GM12878 (cell line): Measurements from ENCODE around the gene CMSS1. TPM values are rescaled to one million over a fixed set of nuclear protein-coding genes. Genes with fewer than 3 reads are reported as not detected.

Experiments used
- ATAC-seq: fragments of 200-7000 bp; cut with Tn5 transposase; 3 replicates; pipeline ENCODE4 v1.9.1; 2020; ENCODE audit warnings: mild to moderate bottlenecking, moderate library complexity
- BruUV-seq: library from RNA; stranded (reverse); fragments of 400-500 nt; replicated peaks from 2 replicates; lab custom pipeline; 2021; lab: Mats Ljungman, UMichigan
- CTCF ChIA-PET: fragments of 300-600 bp; sonication (Branson Sonifier 250); formaldehyde crosslinking; extraction: SDS; loops from one replicate; lab custom pipeline; 2021; ENCODE audit warnings: inconsistent platforms; lab: Yijun Ruan, JAX
- POLR2A ChIA-PET: fragments of 350-600 bp; formaldehyde crosslinking; extraction: SDS; loops from one replicate; lab custom pipeline; 2021; ENCODE audit warnings: inconsistent platforms; lab: Charles Lee
- RAD21 ChIA-PET: fragments of 300-600 bp; sonication (Branson Sonifier 250); formaldehyde crosslinking; loops from one replicate; lab custom pipeline; 2023; ENCODE audit warnings: antibody characterized with exemption; ENCODE audit not compliant: unreplicated experiment; lab: Charles Lee
- SMC1A ChIA-PET: fragments of 300-600 bp; sonication (Branson Sonifier 250); formaldehyde crosslinking; loops from one replicate; lab custom pipeline; 2023; ENCODE audit not compliant: unreplicated experiment, uncharacterized antibody; lab: Charles Lee
- DNase-seq: peaks from one replicate; pipeline ENCODE4 v3.0.0-alpha.2; 2011; ENCODE audit warnings: low read depth, low spot score
- FAIRE-seq: peaks from 3 replicates; lab custom pipeline; 2011; peaks lifted over from hg19 to GRCh38; lab: Jason Lieb, UNC
- H2AFZ ChIP-seq: 2 replicates; pipeline ENCODE4 v1.6.0; 2011; ENCODE audit warnings: low read depth, low read length, control low read depth; ENCODE audit not compliant: control insufficient read depth
- H3K27ac ChIP-seq: 2 replicates; pipeline ENCODE4 v1.5.1; 2011; ENCODE audit warnings: control low read depth; ENCODE audit not compliant: control insufficient read depth, insufficient read depth
- H3K27me3 ChIP-seq, 2 experiments: replicated peaks in 1 of 2; 2 replicates each; pipeline versions ENCODE4 v1.6.0 to v1.6.1; 2011; ENCODE audit warnings: low read length in 1 of 2; ENCODE audit not compliant: control insufficient read depth in 2 of 2, insufficient read depth in 2 of 2
- H3K36me3 ChIP-seq, 2 experiments: 2 replicates each; pipeline ENCODE4 v1.5.1; 2011; ENCODE audit warnings: low read length in 1 of 2; ENCODE audit not compliant: control insufficient read depth in 2 of 2, insufficient read depth in 2 of 2
- H3K4me1 ChIP-seq: 2 replicates; pipeline ENCODE4 v1.6.1; 2011; ENCODE audit warnings: mild to moderate bottlenecking, low read length, moderate library complexity, mixed read lengths; ENCODE audit not compliant: control insufficient read depth, insufficient read depth
- H3K4me2 ChIP-seq: 2 replicates; pipeline ENCODE4 v1.6.0; 2011; ENCODE audit warnings: control low read depth; ENCODE audit not compliant: control insufficient read depth, insufficient read depth
- H3K4me3 ChIP-seq: fragments of 200-600 bp; sonication (generic); 2 replicates; pipeline ENCODE4 v1.5.1; 2016
- H3K79me2 ChIP-seq: 2 replicates; pipeline ENCODE4 v1.6.0; 2011; ENCODE audit warnings: low read length; ENCODE audit not compliant: control insufficient read depth, insufficient read depth
- H3K9ac ChIP-seq: 2 replicates; pipeline ENCODE4 v1.8.0; 2011; ENCODE audit warnings: low read length, control low read depth, mixed read lengths; ENCODE audit not compliant: control insufficient read depth, insufficient read depth
- H3K9me3 ChIP-seq: replicated peaks from 3 replicates; pipeline ENCODE4 v1.5.1; 2011; ENCODE audit warnings: mild to moderate bottlenecking, low read length; ENCODE audit not compliant: control insufficient read depth, insufficient read depth
- H4K20me1 ChIP-seq: 2 replicates; pipeline ENCODE4 v1.6.0; 2011; ENCODE audit not compliant: control insufficient read depth, insufficient read depth
- ELK1 ChIP-seq: IDR thresholded peaks from 2 replicates; pipeline ENCODE4 v1.6.1; 2012; ENCODE audit warnings: low read depth, low read length, improper control_type of control experiment
- GABPA ChIP-seq: IDR thresholded peaks from 2 replicates; pipeline ENCODE4 v1.6.1; 2014; ENCODE audit warnings: antibody characterized with exemption, low read depth, mild to moderate bottlenecking, inconsistent platforms
- JUNB ChIP-seq: IDR thresholded peaks from 2 replicates; pipeline ENCODE4 v1.6.1; 2016; ENCODE audit warnings: antibody characterized with exemption, mild to moderate bottlenecking
- MTA2 ChIP-seq: fragments of 450-650 bp; IDR thresholded peaks from 2 replicates; pipeline ENCODE4 v1.6.1; 2016; ENCODE audit warnings: low read depth, mild to moderate bottlenecking, moderate library complexity
- SP1 ChIP-seq: IDR thresholded peaks from one replicate; pipeline ENCODE4 v1.6.1; 2011; ENCODE audit warnings: low read depth, low read length
- SPI1 ChIP-seq: IDR thresholded peaks from 2 replicates; pipeline ENCODE4 v1.6.1; 2011; ENCODE audit warnings: low read depth, mild to moderate bottlenecking, low read length, moderate library complexity, borderline replicate concordance; ENCODE audit not compliant: insufficient read depth
- SUPT20H ChIP-seq: IDR thresholded peaks from 2 replicates; pipeline ENCODE4 v1.6.1; 2011; ENCODE audit warnings: low read depth, mild to moderate bottlenecking, low read length, moderate library complexity, borderline replicate concordance; ENCODE audit not compliant: control insufficient read depth
- YY1 ChIP-seq: IDR thresholded peaks from 2 replicates; pipeline ENCODE4 v1.6.1; 2011; ENCODE audit warnings: low read depth, mild to moderate bottlenecking, low read length
- ZNF274 ChIP-seq: IDR thresholded peaks from one replicate; pipeline ENCODE4 v1.8.0; 2011; ENCODE audit not compliant: insufficient read length, insufficient read depth
- ZNF687 ChIP-seq: fragments of 450-650 bp; IDR thresholded peaks from 2 replicates; pipeline ENCODE4 v1.6.1; 2017; ENCODE audit warnings: mild to moderate bottlenecking, moderate library complexity
- WGBS: methylation state at CpG from one replicate; pipeline ENCODE4 v1.1.6; 2016; ENCODE audit warnings: low lambda C conversion rate; ENCODE audit not compliant: insufficient replicate concordance, insufficient coverage; ENCODE audit errors: missing lambda C conversion rate; 5-methylcytosine and 5-hydroxymethylcytosine counted together
- in situ Hi-C: fragments of 300-500 bp; cut with MboI; formaldehyde crosslinking; loops from 9 replicates; pipeline ENCODE4 v1.14.3; 2018; ENCODE audit warnings: mixed read lengths
- intact Hi-C: fragments of 100-400 bp; cut with micrococcal nuclease; formaldehyde crosslinking; loops from one replicate; pipeline ENCODE4 v1.14.2; 2022; ENCODE audit not compliant: unreplicated experiment
- polyA plus RNA-seq, 11 experiments: library from polyadenylated mRNA; depleted of rRNA in 4 of 11; unstranded in 6 of 11; stranded (reverse) in 5 of 11; fragments of >200 nt; fragmentation: Nextera tagmentation in 4 of 11; fragmentation: Illumina TruSeq in 1 of 11; extraction: Ambion mirVana in 4 of 11; extraction: Trizol in 1 of 11; gene quantifications; 1 replicate in 1 of 11; 2 replicates in 10 of 11; pipeline versions ENCODE4 v1.2.1 to v1.2.3, GENCODE V29; 2011 to 2016; ENCODE audit warnings: inconsistent platforms in 2 of 11, missing spikeins in 2 of 11, low read depth in 1 of 11
- total RNA-seq, 4 experiments: library from RNA; depleted of rRNA in 3 of 4; stranded (reverse); fragments of >200 nt in 3 of 4; fragmentation: Illumina TruSeq in 1 of 4; extraction: Trizol in 1 of 4; gene quantifications; 2 replicates each; pipeline versions ENCODE4 v1.2.1 to v1.2.3, GENCODE V29; 2013 to 2021
- TF ChIP-seq, protein P1 (sequence below): fragments of 450-650 bp; IDR thresholded peaks from 2 replicates; pipeline ENCODE4 v1.6.1; 2017; ENCODE audit warnings: mild to moderate bottlenecking, moderate library complexity
- TF ChIP-seq, protein P2 (sequence below): fragments of 150-350 bp; IDR thresholded peaks from 2 replicates; pipeline ENCODE4 v1.6.1; 2014; ENCODE audit warnings: mild to moderate bottlenecking, low read depth, low read length

Gene CMSS1
- total and polyA plus RNA-seq, 10 of the 15 experiments (the other 5 are each of a cell fraction or from before 2014, with no cell fraction given), result 31.0 to 118 (median 70.1) TPM

DNA sequence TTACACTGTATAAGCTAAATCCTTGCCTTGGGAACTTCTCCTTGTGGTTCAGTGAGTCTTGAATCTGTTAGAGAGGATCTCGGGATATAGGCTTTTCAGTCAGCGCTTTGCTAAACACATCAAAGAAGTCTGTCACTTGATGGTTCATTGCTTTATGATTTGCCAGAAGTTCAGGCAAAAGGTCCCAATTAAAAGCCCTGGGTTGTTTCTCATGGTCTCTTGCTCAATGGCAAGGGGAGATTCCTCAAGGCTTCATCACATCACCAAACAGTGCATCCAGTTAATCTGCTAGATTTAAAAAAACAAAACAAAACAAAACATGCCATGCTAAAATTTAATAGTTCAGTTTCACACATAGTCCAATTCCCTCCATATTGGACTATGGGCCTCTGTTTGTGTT lies 181.9 kb downstream of the CMSS1 start:
- Histone ChIP-seq H3K4me1 (peaks cover 2% of the 10 kb centered on the region; the same call in 1 of the 2 replicates), H2AFZ (no peak overlapping the region), H3K9me3 (peaks cover 5% of the 10 kb centered on the region; the same call in 2 of the 3 replicates), H3K9ac (no peak overlapping the region), H3K36me3 (no peaks in the 10 kb centered on the region), H3K79me2 (no peaks in the 10 kb centered on the region), H3K4me2 (no peak overlapping the region), H4K20me1 (no peaks in the 10 kb centered on the region), H3K4me3 (no peak overlapping the region), H3K27me3 (no peaks in the 10 kb centered on the region), H3K27ac (no peak overlapping the region)
- FAIRE-seq (no peak), DNase-seq (no peak), ATAC-seq (no peak)
- CTCF ChIA-PET, result no interaction called here
- RAD21 ChIA-PET, result no interaction called here
- SMC1A ChIA-PET, result interaction anchor here (1.4 kb wide), 1 partner anchor 10 kb away, joined by 3 read pairs; no protein-coding TSS in a partner anchor
- POLR2A ChIA-PET, result no interaction called here
- in situ Hi-C loops (no loop called here), intact Hi-C loops (no loop called here)
- BruUV-seq, result no TSS peak
- WGBS, result 100% methylated on average over 2 of the region's 2 CpGs
- TF ChIP-seq, protein P1, sequence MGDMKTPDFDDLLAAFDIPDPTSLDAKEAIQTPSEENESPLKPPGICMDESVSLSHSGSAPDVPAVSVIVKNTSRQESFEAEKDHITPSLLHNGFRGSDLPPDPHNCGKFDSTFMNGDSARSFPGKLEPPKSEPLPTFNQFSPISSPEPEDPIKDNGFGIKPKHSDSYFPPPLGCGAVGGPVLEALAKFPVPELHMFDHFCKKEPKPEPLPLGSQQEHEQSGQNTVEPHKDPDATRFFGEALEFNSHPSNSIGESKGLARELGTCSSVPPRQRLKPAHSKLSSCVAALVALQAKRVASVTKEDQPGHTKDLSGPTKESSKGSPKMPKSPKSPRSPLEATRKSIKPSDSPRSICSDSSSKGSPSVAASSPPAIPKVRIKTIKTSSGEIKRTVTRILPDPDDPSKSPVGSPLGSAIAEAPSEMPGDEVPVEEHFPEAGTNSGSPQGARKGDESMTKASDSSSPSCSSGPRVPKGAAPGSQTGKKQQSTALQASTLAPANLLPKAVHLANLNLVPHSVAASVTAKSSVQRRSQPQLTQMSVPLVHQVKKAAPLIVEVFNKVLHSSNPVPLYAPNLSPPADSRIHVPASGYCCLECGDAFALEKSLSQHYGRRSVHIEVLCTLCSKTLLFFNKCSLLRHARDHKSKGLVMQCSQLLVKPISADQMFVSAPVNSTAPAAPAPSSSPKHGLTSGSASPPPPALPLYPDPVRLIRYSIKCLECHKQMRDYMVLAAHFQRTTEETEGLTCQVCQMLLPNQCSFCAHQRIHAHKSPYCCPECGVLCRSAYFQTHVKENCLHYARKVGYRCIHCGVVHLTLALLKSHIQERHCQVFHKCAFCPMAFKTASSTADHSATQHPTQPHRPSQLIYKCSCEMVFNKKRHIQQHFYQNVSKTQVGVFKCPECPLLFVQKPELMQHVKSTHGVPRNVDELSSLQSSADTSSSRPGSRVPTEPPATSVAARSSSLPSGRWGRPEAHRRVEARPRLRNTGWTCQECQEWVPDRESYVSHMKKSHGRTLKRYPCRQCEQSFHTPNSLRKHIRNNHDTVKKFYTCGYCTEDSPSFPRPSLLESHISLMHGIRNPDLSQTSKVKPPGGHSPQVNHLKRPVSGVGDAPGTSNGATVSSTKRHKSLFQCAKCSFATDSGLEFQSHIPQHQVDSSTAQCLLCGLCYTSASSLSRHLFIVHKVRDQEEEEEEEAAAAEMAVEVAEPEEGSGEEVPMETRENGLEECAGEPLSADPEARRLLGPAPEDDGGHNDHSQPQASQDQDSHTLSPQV, result no peak
- TF ChIP-seq SUPT20H (no peak), SPI1 (no peak), ZNF687 (no peak), JUNB (no peak), ELK1 (no peak), GABPA (no peak), ZNF274 (no peak), SP1 (no peak), YY1 (no peak), MTA2 (no peak)
- TF ChIP-seq, protein P2, sequence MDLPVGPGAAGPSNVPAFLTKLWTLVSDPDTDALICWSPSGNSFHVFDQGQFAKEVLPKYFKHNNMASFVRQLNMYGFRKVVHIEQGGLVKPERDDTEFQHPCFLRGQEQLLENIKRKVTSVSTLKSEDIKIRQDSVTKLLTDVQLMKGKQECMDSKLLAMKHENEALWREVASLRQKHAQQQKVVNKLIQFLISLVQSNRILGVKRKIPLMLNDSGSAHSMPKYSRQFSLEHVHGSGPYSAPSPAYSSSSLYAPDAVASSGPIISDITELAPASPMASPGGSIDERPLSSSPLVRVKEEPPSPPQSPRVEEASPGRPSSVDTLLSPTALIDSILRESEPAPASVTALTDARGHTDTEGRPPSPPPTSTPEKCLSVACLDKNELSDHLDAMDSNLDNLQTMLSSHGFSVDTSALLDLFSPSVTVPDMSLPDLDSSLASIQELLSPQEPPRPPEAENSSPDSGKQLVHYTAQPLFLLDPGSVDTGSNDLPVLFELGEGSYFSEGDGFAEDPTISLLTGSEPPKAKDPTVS, result no peak
